ENCODE results near the gene TNPO2. TPM values are rescaled to one million over a fixed set of nuclear protein-coding genes. Genes with fewer than 3 reads are reported as not detected.

The TNPO2 gene
- total and polyA plus RNA-seq, 4 donors, result 29.5 to 63.0 (median 43.1) TPM

DNA sequence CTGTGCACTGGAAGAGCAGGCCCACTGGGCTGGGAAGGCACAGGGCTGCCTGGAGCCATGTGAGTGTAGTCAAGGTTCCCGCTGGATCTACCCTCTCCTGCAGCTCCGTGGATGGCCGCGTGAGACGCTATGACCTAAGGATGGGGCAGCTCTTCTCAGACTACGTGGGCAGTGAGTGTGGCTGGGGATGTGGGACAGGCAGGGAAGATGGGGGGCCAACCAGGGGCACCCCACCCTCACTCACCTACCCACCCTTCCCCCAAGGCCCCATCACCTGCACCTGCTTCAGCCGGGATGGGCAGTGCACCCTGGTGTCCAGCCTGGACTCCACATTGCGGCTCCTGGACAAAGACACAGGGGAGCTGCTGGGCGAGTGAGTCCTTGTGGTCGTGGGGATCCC lies 51.0 kb downstream of the TNPO2 start:
- ATAC-seq (ENCODE audit: insufficient read depth, low FRiP score) (no peak), DNase-seq (no peak)
- Histone ChIP-seq H3K27me3 (ENCODE audit: control insufficient read depth in 3 of 3, insufficient read depth in 3 of 3, low read length in 2 of 3) (no peaks in the 10 kb centered on the region), H3K9me3 (ENCODE audit: control insufficient read depth in 4 of 4, insufficient read depth in 3 of 4, low read length in 3 of 4) (no peaks in the 10 kb centered on the region), H3K4me3 (no peak overlapping the region), H3K4me1 (ENCODE audit: control insufficient read depth in 5 of 5, insufficient read depth in 5 of 5, low read length in 5 of 5) (peaks cover 0 to 20% (median 8%) of the 10 kb centered on the region in 5 donors), H3K9ac (ENCODE audit: insufficient read depth in 1 of 2, low read length in 2 of 2) (no peak overlapping the region), H3K36me3 (ENCODE audit: control insufficient read depth in 4 of 4, insufficient read depth in 4 of 4, low read length in 4 of 4) (peaks cover 9 to 39% (median 32%) of the 10 kb centered on the region in 4 donors), H3K27ac (ENCODE audit: low read depth in 1 of 2, low read length in 1 of 2) (no peak overlapping the region)
- WGBS, 2 donors, result 90 to 95% methylated on average over 10 of the region's 10 CpGs
- TF ChIP-seq, protein P1, sequence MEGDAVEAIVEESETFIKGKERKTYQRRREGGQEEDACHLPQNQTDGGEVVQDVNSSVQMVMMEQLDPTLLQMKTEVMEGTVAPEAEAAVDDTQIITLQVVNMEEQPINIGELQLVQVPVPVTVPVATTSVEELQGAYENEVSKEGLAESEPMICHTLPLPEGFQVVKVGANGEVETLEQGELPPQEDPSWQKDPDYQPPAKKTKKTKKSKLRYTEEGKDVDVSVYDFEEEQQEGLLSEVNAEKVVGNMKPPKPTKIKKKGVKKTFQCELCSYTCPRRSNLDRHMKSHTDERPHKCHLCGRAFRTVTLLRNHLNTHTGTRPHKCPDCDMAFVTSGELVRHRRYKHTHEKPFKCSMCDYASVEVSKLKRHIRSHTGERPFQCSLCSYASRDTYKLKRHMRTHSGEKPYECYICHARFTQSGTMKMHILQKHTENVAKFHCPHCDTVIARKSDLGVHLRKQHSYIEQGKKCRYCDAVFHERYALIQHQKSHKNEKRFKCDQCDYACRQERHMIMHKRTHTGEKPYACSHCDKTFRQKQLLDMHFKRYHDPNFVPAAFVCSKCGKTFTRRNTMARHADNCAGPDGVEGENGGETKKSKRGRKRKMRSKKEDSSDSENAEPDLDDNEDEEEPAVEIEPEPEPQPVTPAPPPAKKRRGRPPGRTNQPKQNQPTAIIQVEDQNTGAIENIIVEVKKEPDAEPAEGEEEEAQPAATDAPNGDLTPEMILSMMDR (IDR thresholded peaks at IDR 0.05; ENCODE audit: control extremely low read depth, extremely low read depth), result no peak

DNA sequence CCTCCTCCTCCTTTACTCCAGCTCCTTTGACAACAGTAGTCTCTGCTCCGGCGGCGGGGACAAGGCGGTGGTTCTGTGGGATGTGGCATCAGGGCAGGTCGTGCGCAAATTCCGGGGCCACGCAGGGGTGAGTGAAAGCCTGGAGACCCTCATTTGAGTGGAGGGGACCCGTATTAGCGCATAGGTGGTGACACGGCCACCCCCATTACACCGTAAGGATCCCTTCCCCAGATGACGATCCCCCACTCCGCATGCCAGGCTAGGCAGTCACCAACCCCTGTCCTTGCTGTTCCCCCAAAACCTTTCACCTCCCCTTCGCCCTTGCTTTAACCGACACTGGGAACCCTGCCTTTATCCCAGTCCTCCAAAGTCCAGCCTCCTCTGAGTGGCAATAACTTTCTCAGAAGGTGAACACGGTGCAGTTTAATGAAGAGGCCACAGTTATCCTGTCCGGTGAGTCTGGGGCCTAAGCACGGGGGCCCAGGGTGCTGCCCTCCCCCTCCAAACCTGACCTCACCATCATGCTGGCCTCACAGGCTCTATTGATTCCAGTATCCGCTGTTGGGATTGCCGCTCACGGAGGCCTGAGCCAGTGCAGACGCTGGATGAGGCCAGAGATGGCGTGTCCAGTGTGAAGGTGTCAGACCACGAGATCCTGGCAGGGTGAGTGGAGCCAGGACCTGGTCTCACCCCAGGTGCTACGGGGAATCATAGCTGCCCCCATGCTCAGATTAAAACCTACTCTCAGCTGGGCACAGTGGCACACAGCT lies 53.4 kb downstream of the TNPO2 start:
- DNase-seq (no peak), ATAC-seq (ENCODE audit: insufficient read depth, low FRiP score) (no peak)
- 40 to 46% methylated on average over 26 of the region's 26 CpGs for whole genome bisulfite sequencing, 2 donors
- Histone ChIP-seq H3K4me1 (ENCODE audit: control insufficient read depth in 5 of 5, insufficient read depth in 5 of 5, low read length in 5 of 5) (peaks cover 0 to 33% (median 16%) of the 10 kb centered on the region in 5 donors), H3K9me3 (ENCODE audit: control insufficient read depth in 4 of 4, insufficient read depth in 3 of 4, low read length in 3 of 4) (no peaks in the 10 kb centered on the region), H3K9ac (ENCODE audit: insufficient read depth in 1 of 2, low read length in 2 of 2) (peak overlapping the region in 1 of 2 donors; percentile 79), H3K27me3 (ENCODE audit: control insufficient read depth in 3 of 3, insufficient read depth in 3 of 3, low read length in 2 of 3) (no peaks in the 10 kb centered on the region), H3K27ac (ENCODE audit: low read depth in 1 of 2, low read length in 1 of 2) (peak overlapping the region; percentile 92 to 98), H3K36me3 (ENCODE audit: control insufficient read depth in 4 of 4, insufficient read depth in 4 of 4, low read length in 4 of 4) (peaks cover 1 to 24% (median 16%) of the 10 kb centered on the region in 4 donors), H3K4me3 (peak overlapping the region; percentile 96)
- TF ChIP-seq, protein P1 (IDR thresholded peaks at IDR 0.05; ENCODE audit: control extremely low read depth, extremely low read depth), result no peak

DNA sequence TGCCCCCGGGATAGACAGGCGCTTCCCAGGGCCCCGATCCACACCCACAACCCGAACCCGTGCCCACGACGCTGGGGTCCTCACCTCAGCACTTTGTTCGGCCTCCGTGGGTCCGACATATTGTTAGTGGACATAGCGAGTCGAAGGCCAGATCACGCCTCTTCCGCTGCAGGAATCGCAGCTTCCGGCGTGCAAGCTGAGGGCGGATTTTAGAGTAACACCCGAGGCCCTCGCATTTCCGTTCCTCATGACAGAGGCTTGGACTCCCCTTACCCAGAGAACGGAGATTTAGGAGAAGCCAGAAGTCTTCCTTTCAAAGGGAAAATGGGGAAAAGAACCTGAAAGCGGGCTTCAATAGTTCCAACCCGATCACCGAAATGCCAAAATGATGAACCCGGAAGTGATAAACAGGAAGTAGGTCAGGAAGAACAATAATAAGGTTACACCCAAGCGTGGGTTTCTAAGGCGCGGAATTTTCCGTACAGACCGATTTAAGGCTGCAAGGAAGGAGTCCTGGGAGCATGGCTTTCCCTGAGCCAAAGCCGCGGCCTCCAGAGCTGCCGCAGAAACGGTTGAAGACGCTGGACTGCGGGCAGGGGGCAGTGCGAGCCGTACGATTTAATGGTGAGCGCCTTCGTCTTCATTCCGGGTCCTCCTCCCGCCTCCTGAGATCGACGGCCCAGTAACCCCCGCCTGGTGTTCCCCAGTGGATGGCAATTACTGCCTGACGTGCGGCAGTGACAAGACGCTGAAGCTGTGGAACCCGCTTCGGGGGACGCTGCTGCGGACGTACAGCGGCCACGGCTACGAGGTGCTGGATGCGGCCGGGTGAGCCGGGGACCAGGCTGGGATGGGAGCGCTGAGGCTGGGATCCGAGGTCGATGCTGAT lies 54.2 kb downstream of the TNPO2 start:
- TF ChIP-seq, protein P1 (IDR thresholded peaks at IDR 0.05; ENCODE audit: control extremely low read depth, extremely low read depth), result no peak
- peak; percentile 82 to 92 (median 91) for DNase-seq
- Histone ChIP-seq H3K27me3 (ENCODE audit: control insufficient read depth in 3 of 3, insufficient read depth in 3 of 3, low read length in 2 of 3) (no peaks in the 10 kb centered on the region), H3K4me3 (peak overlapping the region; percentile 96), H3K9me3 (ENCODE audit: control insufficient read depth in 4 of 4, insufficient read depth in 3 of 4, low read length in 3 of 4) (no peaks in the 10 kb centered on the region), H3K4me1 (ENCODE audit: control insufficient read depth in 5 of 5, insufficient read depth in 5 of 5, low read length in 5 of 5) (peaks cover 0 to 33% (median 16%) of the 10 kb centered on the region in 5 donors), H3K9ac (ENCODE audit: insufficient read depth in 1 of 2, low read length in 2 of 2) (peak overlapping the region; percentile 79 to 82), H3K27ac (ENCODE audit: low read depth in 1 of 2, low read length in 1 of 2) (peak overlapping the region; percentile 92 to 98), H3K36me3 (ENCODE audit: control insufficient read depth in 4 of 4, insufficient read depth in 4 of 4, low read length in 4 of 4) (peaks cover 0 to 21% (median 14%) of the 10 kb centered on the region in 4 donors)
- peak; percentile 66 for ATAC-seq (ENCODE audit: insufficient read depth, low FRiP score)
- 0 to 1% methylated on average over 64 of the region's 64 CpGs for WGBS, 2 donors

All from lung (tissue), 12 donors.